Measurements from ENCODE around the gene PNRC1. TPM values are rescaled to one million over a fixed set of nuclear protein-coding genes. Genes with fewer than 3 reads are reported as not detected.

Gene PNRC1
- total and polyA plus RNA-seq, 4 donors = 54.9 to 329 (median 141) TPM

DNA sequence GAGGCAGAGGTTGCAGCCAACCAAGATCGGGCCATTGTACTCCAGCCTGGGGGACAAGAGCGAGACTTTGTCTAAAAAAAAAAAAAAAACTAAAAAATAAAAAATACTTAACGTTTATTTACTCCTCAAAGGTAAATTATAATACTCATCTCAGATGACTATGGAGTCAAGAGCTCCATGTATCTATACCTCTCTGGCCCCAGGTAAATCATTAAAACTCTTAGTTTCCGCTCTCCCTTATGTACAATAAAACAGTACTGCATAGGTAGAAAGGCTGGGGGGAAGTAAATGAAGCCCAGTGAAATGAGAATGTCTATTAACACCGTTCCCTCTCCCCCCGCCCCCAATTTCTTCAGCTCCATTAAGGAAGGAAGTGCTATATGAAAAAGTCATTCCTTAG is 36.2 kb downstream of the PNRC1 start:
- Histone ChIP-seq H3K27ac (ENCODE audit: low read depth in 1 of 2, low read length in 1 of 2) (no peak overlapping the region), H3K27me3 (ENCODE audit: control insufficient read depth in 3 of 3, insufficient read depth in 3 of 3, low read length in 2 of 3) (no peaks in the 10 kb centered on the region), H3K4me1 (ENCODE audit: control insufficient read depth in 5 of 5, insufficient read depth in 5 of 5, low read length in 5 of 5) (peaks cover 0 to 13% (median 3%) of the 10 kb centered on the region in 5 donors), H3K4me3 (no peak overlapping the region), H3K9me3 (ENCODE audit: control insufficient read depth in 4 of 4, insufficient read depth in 3 of 4, low read length in 3 of 4) (peaks cover 0 to 2% (median 0%) of the 10 kb centered on the region in 4 donors), H3K9ac (ENCODE audit: insufficient read depth in 1 of 2, low read length in 2 of 2) (peak overlapping the region; percentile 63 to 73), H3K36me3 (ENCODE audit: control insufficient read depth in 4 of 4, insufficient read depth in 4 of 4, low read length in 4 of 4) (no peaks in the 10 kb centered on the region)
- TF ChIP-seq, protein P1, sequence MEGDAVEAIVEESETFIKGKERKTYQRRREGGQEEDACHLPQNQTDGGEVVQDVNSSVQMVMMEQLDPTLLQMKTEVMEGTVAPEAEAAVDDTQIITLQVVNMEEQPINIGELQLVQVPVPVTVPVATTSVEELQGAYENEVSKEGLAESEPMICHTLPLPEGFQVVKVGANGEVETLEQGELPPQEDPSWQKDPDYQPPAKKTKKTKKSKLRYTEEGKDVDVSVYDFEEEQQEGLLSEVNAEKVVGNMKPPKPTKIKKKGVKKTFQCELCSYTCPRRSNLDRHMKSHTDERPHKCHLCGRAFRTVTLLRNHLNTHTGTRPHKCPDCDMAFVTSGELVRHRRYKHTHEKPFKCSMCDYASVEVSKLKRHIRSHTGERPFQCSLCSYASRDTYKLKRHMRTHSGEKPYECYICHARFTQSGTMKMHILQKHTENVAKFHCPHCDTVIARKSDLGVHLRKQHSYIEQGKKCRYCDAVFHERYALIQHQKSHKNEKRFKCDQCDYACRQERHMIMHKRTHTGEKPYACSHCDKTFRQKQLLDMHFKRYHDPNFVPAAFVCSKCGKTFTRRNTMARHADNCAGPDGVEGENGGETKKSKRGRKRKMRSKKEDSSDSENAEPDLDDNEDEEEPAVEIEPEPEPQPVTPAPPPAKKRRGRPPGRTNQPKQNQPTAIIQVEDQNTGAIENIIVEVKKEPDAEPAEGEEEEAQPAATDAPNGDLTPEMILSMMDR (IDR thresholded peaks at IDR 0.05; ENCODE audit: control extremely low read depth, extremely low read depth) = no peak
- DNase-seq (no peak), ATAC-seq (ENCODE audit: insufficient read depth, low FRiP score) (no peak)
- 62 to 68% methylated on average over 6 of the region's 6 CpGs for WGBS, 2 donors

- WGBS, 2 donors = 1% methylated on average over 79 to 106 of the region's 106 CpGs
- peaks cover 0 to 13% (median 3%) of the 10 kb centered on the region in 5 donors for H3K4me1 ChIP-seq (ENCODE audit: control insufficient read depth in 5 of 5, insufficient read depth in 5 of 5, low read length in 5 of 5)
- TF ChIP-seq, protein P1 (IDR thresholded peaks at IDR 0.05; ENCODE audit: control extremely low read depth, extremely low read depth) = no peak
- DNase-seq = peak; percentile 70 to 76 (median 70)
- H3K9ac ChIP-seq (ENCODE audit: insufficient read depth in 1 of 2, low read length in 2 of 2) = peak within 1 kb of the TSS; percentile 63 to 73
- peaks cover 0 to 2% (median 0%) of the 10 kb centered on the region in 4 donors for H3K9me3 ChIP-seq (ENCODE audit: control insufficient read depth in 4 of 4, insufficient read depth in 3 of 4, low read length in 3 of 4)
- H3K27ac ChIP-seq (ENCODE audit: low read depth in 1 of 2, low read length in 1 of 2) = no peak within 1 kb of the TSS
- peak; percentile 86 for ATAC-seq (ENCODE audit: insufficient read depth, low FRiP score)
- H3K36me3 ChIP-seq (ENCODE audit: control insufficient read depth in 4 of 4, insufficient read depth in 4 of 4, low read length in 4 of 4) = no peaks in the 10 kb centered on the region
- peak within 1 kb of the TSS; percentile 54 for H3K4me3 ChIP-seq
- H3K27me3 ChIP-seq (ENCODE audit: control insufficient read depth in 3 of 3, insufficient read depth in 3 of 3, low read length in 2 of 3) = no peaks in the 10 kb centered on the region
These were observed 36.9 kb downstream of the PNRC1 start, which contains the start of gene SRSF12 for GRCh38 chr6:89117211-89118108. TSS of gene SRSF12 (minus strand) at chr6:89118071. CDS start at chr6:89117887, 184 bp downstream.

DNA sequence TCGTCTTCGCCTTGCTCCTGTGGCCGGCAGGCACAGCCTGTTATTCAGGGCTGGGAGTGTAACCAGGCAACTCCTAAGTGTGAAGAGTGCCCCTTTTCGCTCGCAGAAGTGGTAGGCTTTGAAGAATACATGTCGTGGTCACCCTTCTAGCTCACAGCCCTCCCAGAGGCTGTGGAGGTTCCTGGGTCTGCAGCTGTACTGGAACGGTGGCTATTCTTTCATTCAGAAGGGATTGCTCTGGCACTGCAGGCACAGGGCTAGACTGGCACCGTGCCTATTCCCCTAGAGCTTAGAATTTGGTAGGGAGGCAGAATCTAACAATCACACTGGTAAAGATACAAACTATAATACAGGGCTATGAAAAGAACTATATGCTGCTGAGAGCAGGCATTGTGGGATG is 38.4 kb downstream of the PNRC1 start:
- peak; percentile 15 to 22 (median 17) for DNase-seq
- TF ChIP-seq, protein P1 (IDR thresholded peaks at IDR 0.05; ENCODE audit: control extremely low read depth, extremely low read depth) = no peak
- no peak overlapping the region for H3K9ac ChIP-seq (ENCODE audit: insufficient read depth in 1 of 2, low read length in 2 of 2)
- peaks cover 0 to 2% (median 0%) of the 10 kb centered on the region in 4 donors for H3K9me3 ChIP-seq (ENCODE audit: control insufficient read depth in 4 of 4, insufficient read depth in 3 of 4, low read length in 3 of 4)
- H3K36me3 ChIP-seq (ENCODE audit: control insufficient read depth in 4 of 4, insufficient read depth in 4 of 4, low read length in 4 of 4) = no peaks in the 10 kb centered on the region
- peaks cover 0 to 13% (median 3%) of the 10 kb centered on the region in 5 donors for H3K4me1 ChIP-seq (ENCODE audit: control insufficient read depth in 5 of 5, insufficient read depth in 5 of 5, low read length in 5 of 5)
- H3K4me3 ChIP-seq = no peak overlapping the region
- H3K27me3 ChIP-seq (ENCODE audit: control insufficient read depth in 3 of 3, insufficient read depth in 3 of 3, low read length in 2 of 3) = no peaks in the 10 kb centered on the region
- H3K27ac ChIP-seq (ENCODE audit: low read depth in 1 of 2, low read length in 1 of 2) = no peak overlapping the region
- no peak for ATAC-seq (ENCODE audit: insufficient read depth, low FRiP score)
- 86 to 87% methylated on average over 8 of the region's 8 CpGs for WGBS, 2 donors

Data from lung (tissue), 12 donors.